HL-60 (cell line): ENCODE measurements around the gene FARS2.

ENCODE experiments used
- CTCF ChIP-seq: IDR thresholded peaks from one replicate; pipeline ENCODE4 v1.5.1; 2011; ENCODE audit warnings: low read length, control low read depth, inconsistent platforms; ENCODE audit not compliant: insufficient read depth
- POLR2AphosphoS5 ChIP-seq: IDR thresholded peaks from 2 replicates; pipeline ENCODE4 v1.6.1; 2012; ENCODE audit warnings: low read depth

GRCh38 chr6:5559651-5560050, 298.3 kb downstream of the FARS2 start:
- TF ChIP-seq CTCF, result no peak
- TF ChIP-seq POLR2AphosphoS5, result no peak
